Measurements from ENCODE around the gene OR13J1.

GRCh38 chr9:35869621-35870216 is 482 bp downstream of the OR13J1 start:
- TF ChIP-seq CTCF (IDR thresholded peaks at IDR 0.05): no peak
- TF ChIP-seq POLR2A (IDR thresholded peaks at IDR 0.05): no peak

Measured in heart left ventricle (tissue), 13 donors.